Hematopoietic multipotent progenitor cell treated with erythropoietin and hydrocortisone succinate and interleukin-3 and kit ligand, for 17 days (in vitro differentiated cells): ENCODE measurements around the gene SUCLA2.
"Not testable (repeated sequence)": the region's sequence is repeated elsewhere in the genome, so short reads cannot be mapped to it uniquely, and the experiment has no call there.

Source experiments
- DNase-seq: peaks from one replicate; pipeline ENCODE4 v3.0.0-alpha.2; 2015; ENCODE audit warnings: low spot score

Gene SUCLA2

DNA sequence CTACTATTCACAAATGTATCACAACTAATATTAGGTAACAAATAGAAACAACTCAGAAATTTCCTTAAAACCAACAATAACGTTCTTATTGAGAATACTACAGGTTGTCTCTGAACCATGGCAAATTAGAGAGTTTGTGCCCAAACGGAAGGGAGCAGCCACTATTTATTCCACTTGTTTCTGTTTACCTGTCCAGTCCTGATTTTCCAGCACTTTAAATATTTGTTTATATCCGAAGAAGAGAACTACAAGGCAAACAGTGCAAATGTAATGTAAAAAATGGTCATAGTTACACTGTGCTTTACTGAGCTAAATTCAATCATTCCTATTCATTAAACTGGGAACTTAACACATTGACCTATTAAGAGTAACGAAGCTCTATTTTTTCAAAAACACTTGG, 9.2 kb downstream of the SUCLA2 start:
- no peak for DNase-seq

DNA sequence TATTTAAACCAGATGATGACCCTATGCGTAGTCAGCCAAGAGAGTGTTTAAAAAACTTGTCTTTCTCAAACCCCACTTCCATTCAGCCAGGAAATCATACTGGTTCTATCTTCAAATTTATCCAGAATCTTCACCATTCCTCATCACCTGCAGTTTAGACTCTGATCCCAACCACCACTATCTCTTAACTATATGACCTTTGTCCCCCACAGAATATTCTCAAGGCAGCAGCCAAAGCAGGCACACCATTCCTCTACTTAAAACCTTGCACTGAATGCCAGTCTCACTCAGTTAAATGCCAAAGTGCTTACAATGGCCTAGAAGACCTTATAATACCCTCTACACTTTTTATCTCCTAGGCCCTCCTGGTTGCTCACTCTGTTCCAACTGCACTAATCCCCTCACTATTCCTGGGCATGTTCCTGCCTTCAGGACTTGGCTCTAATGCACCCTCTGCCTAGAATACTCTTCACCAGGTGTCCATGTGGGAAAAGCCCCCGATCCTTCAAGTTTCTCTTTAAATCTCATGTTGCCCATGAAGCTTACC, 10.1 kb downstream of the SUCLA2 start:
- DNase-seq = no peak

DNA sequence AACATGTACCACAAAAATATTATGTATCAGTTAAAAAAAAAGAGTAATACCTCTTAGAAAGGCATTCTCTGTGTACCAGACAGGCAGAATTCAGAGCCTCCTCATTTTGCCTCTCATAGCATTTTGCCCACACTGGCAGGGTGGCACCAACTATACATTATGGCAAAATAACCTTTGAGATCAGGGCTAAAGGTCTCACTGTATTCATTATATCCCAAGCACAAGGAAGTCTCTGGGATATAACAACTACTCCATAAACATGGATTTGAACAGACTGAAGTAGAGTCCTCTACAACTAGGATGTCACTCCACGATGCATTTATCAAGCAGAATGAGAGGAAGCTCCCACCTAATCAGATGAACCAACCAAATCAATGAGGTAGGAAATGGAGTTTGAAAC, 10.6 kb downstream of the SUCLA2 start:
- DNase-seq = no peak

DNA sequence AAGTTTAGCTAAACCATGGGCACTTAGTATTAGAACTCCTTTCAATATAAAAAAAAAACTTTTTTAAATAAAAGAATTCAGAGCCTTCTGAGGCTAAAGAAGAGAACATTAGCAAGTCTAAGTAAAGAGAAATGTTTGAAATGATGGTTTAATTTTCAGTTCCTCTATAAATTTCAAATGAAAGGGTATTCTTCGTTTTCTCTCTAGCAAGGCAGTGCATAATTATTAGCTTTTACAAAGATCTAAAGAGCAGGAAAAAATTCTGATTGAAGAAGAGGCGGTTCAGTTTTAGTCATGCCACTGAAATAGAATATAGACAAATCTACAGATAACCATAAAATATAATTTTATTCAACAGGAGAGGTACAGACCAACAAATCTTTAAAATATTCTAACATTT, 18.0 kb downstream of the SUCLA2 start:
- no peak for DNase-seq

DNA sequence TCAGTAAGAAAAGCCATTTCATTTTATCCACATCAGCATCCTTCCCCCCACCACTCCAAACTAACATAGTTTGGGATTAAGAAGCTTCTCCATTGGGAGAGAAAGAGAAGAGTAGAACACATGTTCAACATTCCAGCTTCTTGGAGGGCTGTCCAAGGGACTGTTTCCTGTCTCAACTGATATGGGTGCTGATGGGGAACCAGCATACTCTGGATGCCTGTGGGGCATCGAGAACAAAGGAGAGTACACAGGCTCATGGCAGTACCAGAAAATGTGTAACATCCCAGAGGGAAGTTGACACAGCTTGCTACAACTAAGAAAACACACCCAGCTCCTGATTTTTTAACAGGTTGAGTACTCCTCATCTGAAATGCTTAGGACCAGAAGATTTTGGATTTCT, 24.7 kb downstream of the SUCLA2 start:
- DNase-seq = no peak

DNA sequence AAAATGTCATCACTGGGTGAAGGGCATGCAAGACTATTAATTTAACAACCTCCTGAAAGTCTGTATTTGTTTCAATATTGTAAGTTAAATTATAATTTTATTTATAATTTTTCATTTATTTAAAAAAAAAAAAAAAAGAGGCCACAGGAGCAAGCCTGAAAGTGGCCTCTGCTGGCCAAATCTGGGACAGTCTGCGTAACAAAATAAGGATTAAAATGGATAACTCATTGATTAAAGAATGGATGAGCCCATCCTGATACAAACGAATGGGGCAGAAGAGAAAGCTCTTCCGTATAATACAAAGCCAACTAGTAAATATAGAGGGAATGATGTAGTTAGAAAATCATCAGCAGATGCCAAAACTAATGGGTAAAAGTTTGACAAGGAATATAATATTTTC, 36.2 kb downstream of the SUCLA2 start:
- DNase-seq = no peak

DNA sequence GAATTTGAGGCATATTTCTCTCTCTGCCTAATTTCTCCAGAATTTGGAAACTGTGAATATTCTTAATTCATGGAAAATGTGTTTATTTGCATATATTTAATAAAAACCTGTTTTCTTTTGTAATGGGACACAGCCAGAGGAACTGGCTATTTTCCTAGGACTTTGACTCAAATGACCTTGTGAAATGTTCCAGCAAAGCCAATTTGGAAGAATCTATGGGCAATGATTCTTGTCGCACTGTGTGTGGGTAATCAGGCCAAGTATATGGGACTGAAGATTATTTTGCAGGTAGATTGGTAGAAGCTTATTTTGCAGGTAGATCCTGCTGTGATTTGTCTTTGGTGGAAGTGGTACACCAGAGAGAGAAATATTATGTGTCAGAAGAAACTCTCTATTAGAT, 38.8 kb downstream of the SUCLA2 start:
- no peak for DNase-seq

DNA sequence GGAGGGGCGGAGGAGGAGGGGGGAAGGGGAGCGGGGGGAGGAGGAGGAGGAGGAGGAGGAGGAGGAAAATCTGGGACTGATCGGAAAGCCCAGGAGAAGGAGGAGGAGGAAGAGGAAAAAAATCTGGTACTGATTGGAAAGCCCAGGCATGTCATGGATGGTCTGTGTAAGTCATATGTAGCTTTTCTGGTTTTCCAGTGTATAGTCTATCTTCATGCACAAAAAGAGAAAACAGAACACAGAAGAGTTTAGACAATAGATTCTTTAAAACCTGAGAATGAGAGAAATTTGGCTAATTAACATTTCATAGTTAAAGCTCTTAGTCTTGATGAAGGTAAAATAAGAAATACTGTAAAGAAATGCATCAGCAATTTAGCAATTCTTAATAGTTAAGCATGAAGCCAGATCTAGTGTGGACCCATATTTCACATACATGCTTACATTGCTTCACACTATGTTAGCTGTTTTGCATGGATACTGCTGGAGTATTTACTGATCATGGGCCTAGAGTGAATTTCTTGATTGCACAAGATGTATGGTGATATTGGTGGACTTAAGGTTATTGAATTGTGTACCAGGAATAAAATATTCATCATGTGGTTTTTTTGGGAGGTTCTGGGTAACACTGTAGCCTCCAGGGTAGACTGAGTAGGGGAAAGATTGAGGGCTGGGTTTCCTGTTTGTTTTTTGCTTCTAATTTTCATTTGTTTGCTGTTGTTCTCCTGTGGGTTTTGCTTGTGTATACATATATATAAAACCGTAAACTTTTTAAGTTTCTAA, 41.4 kb downstream of the SUCLA2 start:
- no peak for DNase-seq

DNA sequence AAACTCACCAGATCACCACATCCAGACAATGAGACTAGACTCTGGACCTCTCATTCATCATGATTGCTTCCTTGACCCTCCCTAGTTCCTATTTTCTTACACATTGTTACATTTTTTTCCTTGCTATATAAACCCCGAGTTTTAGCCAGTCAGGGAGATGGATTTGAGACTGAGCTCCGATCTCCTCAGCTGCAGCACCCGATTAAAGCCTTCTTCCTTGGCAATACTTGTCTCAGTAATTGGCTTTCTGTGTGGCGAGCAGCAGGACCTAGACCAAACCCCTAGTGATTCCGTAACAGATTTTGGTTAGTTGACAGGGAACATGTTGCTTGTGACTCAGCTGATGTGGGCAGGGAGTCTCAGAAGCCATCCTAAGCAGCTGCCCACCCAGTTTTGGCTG, 44.0 kb downstream of the SUCLA2 start:
- no peak for DNase-seq

DNA sequence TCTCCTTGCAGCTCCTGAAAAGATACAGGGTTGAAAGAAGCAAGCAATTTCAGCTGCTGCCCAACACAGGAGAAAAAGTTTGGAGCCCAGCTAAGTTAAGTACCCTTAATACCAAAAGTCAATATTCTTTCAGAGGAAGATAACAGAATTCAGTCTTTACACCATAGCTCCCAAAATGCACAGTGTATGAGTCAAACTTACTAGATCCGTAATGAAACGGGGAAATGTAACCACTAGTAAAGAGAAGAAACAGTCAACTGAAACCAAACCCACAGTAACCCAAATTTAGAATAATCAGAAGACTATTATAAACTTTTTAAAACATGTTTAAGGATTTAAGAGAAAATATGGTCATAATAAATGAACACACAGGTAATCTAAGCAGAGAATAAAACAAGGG, 45.2 kb downstream of the SUCLA2 start:
- DNase-seq = no peak

DNA sequence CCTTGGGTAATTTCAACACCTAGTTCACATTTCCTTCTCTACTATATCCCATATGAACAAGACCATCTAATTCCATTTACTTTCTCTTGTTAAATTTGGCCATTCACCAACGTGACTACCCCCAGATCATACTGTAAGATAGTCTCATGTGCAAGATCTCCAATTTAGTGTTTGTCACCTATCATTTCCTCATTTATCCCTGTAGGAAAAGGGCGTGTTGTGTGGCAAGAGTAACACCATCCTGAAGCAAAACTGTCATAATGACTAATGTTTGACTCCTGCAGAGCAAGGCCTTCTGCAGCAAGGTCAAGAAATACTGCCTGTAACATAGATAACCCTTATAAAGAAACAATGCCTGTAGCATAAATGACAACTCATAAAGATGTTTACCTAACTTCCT, 51.3 kb downstream of the SUCLA2 start:
- no peak for DNase-seq

DNA sequence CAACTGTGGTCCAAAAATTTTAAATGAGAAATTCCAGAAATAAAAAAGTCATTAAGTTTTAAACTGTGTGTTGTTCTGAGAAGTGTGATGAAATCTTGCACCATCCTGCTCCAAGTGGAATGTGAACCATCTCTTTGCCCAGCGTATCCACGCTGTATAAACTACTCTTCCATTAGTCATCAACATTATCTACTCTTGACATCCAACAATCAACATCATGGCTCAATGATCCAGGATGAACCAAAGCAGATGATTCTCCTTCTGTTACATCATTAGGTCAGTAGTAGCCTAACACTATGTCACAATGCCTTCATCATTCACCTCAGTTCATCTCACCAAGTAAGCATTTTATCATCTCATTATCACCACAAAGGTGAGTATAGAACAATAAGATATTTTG, 55.3 kb downstream of the SUCLA2 start:
- no peak for DNase-seq

DNA sequence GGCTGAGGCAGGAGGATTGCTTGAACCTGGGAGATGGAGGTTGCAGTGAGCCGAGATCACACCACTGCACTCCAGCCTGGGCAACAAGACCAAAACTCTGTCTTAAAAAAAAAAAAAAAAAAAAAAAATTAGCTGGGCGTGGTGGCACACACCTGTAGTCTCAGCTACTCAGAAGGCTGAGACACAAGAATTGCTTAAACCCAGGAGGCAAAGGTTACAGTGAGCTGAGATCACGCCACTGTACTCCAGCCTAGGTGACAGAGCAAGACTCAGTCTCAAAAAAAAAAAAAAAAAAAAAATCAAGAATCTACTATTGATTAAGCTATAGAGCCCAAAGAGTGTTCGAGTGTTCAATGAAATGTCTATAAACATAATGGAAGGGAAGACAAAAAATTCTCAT, 55.9 kb downstream of the SUCLA2 start:
- DNase-seq = not testable (repeated sequence)

DNA sequence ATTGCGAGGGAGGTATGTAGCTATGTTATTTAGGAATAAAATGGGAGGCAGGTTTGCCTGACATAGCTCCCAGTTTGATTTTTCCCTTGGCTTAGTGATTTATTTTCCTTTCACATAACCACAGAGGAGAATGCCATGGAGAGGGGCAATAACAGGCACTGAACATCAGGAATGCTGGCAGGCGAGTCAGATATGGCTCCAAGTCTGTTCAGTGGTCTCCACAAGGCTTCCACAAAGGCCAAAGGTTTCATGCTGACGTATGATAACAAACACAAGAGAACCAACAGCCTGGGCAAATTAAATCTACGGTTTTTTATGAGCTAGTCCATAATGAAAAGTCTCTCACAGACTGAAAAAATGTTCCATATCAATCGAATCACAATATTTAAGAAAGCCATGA, 66.7 kb downstream of the SUCLA2 start:
- no peak for DNase-seq

DNA sequence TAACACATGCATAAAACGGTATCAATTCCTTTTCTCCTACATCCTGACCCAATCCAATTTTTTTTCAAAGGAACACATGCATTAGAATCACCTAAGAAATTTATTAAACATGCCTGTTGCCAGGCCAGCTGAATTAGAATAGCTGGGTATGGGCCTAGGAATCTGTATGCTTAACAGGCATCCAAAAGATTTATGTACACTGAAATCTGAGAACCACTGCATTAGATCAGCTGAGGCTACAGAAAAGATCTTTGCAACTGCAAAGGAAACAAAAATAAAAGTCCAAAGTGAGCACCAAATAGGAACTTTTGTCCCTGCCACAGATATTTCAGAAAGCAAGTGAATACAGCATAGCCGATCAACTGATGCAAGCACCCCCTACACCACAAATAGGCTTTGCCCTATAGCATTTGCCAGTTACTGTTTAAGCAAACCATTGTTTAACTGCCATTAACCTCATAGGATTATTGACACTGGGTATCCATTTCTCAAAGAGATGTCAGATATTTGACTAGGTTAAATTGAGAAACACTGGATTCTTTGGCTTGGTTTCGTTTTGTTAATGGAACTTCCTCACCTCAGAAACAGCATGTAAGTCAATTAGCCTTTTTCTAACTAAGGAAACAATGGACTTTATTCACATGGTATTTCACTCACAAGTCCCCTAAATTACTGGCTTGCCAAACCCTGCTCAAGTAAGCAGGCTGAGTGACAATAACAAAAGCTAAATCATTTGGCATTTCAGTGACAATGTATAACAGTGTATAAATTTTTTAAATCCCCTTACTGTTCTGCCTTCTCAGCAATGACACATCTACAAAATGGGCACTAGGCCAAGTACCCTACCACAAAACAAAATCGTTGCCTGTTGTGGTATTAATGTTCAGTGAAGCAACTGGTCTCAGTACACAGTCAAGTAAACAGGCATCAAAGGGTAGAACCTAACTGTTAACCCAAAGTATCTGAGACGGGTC, 67.8 kb downstream of the SUCLA2 start:
- DNase-seq = no peak

DNA sequence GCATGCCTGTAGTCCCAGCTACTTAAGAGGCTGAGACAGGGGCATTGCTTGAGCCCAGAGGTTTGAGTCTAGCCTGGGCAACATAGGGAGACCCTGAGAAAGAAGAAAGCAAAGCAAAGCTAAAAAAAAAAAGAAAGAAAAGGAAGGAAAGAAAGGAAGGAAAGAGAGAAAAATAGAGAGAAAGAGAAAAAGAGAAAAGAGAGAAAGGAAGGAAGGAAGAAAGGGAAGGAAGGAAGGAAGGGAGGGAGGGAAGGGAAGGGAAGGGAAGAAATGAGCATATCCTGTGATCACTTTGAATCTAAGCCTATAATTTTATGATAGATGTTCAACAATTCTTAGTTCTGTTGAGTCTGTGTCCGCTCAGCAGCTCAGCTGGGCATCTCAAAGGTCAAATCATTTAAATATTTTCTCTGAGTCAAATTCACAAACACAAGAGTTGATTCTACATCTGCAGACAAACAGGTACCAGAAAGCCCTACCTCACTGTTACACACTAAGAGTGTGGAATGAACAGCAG, 70.4 kb downstream of the SUCLA2 start:
- no peak for DNase-seq

DNA sequence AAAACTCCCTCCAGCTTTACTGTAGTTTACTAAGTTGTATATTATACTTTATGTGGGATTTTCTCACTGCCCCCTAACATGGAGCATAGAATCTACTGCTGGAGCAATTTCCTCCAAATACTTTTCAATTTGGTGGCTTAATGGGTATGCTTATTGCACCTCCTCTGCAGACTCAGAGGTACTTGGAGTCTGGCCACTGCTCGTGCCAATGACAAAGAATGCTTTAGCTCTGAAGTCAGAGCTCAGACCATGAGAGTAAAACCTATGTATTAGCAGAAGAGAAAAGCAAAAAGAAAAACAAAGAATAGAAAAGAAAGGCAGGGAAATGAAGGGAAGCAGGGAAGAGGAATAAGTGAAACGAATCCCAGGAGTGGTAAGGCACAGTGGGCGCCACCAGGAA, 71.9 kb downstream of the SUCLA2 start:
- DNase-seq = no peak

DNA sequence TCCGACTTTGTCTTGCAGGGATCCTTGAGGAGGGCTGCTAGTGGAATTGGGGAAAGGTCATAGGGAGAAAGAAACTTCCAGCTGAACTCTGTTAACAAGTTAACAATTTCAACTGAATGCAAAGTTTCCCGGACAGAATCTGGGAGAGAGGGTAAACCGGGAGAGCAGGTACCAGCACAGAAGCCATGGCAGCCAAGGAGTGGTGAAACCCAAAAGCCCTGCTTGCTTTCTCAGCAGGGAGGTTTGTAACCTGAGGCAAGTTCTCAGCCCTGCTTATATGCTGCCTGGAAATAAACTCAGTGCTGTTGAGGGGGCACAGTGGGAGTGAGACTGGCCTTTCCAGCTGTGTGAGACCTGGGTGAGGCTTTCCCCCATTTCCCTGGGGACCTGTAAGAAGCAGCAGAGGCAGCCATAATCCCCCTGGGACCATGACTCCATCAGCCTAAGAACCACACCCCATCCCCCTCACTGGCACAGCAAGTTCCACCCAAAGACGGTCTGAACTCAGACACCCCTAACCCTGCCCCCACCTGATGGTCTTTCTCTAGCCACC, 84.0 kb downstream of the SUCLA2 start:
- no peak for DNase-seq

DNA sequence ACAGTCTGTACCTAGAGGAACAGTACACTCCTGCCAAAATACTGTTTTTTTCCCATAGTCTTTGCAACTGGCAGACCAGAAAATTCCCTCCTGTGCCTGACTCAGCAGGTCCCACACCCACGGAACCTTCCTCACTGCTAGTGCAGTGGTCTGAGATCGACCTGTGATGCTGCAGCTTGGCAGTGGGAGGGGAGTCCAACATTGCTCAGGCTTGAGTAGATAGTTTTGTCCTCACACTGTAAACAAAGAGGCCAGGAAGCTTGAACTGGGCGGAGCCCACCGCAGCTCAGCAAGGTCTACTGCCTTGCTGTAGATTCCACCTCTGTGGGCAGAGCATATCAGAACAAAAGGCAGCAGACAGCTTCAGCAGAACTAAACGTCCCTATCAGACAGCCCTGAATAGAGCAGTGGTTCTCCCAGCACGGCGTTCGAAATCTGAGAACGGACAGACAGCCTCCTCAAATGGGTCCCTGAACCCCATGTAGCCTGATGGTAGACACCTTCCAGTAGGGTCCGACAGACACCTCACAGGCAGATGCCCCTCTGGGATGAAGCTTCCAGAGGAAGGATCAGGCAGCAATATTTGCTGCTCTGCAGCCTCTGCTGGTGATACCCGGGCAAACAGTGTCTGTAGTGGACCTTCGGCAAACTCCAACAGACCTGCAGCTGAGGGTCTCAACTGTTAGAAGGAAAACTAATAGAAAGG, 92.7 kb downstream of the SUCLA2 start:
- no peak for DNase-seq

DNA sequence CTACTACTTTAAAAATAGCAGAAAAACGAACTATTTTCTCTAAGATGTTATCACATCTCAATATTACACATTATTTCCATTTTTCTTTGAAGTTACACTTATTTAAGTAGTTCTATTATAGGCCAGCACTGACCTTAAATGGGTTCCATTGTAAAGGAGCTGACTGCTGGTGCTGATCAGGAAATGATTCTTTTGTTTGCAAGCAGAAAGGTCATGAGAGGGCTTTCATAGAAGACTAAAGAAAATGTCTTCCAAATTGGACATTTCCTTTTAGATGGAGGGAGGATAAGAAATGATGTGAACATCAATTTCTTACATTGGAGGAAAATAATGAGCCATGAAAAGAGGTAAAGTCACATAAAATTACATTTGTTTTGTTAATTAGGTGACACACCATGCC, 96.2 kb downstream of the SUCLA2 start:
- DNase-seq = no peak

DNA sequence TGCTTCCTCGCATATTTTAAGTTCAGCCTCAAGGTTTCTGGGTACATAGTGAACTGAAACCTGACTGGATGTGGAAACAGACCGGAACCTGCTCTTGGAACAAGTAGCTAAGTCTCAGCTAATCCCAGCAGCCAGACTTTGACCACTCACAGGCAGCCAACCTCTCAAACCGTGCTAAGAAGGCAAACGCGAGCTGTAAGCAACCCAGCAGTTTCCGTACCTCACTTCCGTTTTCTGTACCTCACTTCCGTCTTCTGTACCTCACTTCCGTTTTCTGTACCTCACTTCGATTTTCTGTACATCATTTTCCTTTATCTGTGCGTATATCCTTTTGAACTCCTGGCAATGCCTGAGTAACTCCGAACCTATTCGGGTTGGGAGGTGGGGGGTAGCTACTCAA, 96.8 kb downstream of the SUCLA2 start:
- no peak for DNase-seq

DNA sequence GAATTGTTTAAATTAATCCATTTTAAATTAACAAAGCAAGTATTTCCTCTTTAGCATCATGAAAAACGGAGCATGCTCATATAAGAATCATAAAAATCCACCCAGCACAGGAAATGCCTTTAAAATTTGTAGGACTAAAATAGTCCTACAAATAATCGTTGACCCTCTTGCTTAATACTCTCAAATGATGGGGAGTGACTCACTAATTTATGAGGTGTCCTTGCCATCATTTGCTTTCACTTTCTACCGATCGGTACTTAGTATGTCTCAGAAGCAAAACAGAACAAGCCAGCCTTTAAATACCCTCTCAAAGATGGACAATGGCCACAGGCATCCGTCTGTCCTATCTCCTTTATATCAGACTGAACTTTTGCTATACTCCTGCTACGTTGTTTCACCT, 97.2 kb downstream of the SUCLA2 start:
- DNase-seq = no peak
